OCI-LY1 (cell line): ENCODE data around the gene SIRT1.

ENCODE experiments used
- EZH2 ChIP-seq: fragments of 200-600 bp; sonication (generic), shearing (Covaris generic); IDR thresholded peaks from 2 replicates; pipeline ENCODE4 v1.8.0; 2017; ENCODE audit warnings: borderline replicate concordance, mixed run types, mild to moderate bottlenecking, antibody characterized with exemption, low read length, moderate library complexity, mixed read lengths
- TF ChIP-seq, protein P1 (sequence below): fragments of 200-600 bp; sonication (generic), shearing (Covaris generic); IDR thresholded peaks from 2 replicates; pipeline ENCODE4 v1.5.1; 2017; ENCODE audit warnings: mild to moderate bottlenecking, antibody characterized with exemption, low read length, moderate library complexity, mixed read lengths

DNA sequence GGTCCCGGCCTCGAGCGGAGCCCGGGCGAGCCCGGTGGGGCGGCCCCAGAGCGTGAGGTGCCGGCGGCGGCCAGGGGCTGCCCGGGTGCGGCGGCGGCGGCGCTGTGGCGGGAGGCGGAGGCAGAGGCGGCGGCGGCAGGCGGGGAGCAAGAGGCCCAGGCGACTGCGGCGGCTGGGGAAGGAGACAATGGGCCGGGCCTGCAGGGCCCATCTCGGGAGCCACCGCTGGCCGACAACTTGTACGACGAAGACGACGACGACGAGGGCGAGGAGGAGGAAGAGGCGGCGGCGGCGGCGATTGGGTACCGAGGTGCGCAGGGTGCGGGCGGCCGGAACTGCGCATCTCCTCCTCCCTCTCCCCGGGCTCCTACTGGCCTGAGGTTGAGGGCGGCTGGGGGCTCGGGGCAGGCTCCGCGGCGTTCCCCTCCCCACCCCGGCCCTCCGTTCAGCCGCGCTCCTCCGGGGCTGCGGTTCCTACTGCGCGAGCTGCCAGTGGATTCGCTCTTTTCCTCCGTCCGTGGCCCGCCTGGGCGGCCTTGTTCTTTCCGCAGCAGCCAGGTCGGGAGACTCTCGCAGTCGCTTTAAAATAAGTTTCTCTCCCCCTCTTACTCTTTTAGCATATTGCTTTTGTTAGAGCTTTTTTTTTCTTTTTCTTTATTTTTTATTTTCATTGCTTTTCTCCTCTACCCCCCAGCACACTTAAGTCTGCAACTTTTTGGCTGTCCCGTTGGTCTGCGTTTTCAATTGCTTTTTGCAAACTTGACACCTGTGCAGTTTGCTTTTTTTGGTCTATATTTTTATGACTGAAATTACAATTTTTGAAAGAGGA is 600 bp downstream of the SIRT1 start:
- TF ChIP-seq, protein P1, sequence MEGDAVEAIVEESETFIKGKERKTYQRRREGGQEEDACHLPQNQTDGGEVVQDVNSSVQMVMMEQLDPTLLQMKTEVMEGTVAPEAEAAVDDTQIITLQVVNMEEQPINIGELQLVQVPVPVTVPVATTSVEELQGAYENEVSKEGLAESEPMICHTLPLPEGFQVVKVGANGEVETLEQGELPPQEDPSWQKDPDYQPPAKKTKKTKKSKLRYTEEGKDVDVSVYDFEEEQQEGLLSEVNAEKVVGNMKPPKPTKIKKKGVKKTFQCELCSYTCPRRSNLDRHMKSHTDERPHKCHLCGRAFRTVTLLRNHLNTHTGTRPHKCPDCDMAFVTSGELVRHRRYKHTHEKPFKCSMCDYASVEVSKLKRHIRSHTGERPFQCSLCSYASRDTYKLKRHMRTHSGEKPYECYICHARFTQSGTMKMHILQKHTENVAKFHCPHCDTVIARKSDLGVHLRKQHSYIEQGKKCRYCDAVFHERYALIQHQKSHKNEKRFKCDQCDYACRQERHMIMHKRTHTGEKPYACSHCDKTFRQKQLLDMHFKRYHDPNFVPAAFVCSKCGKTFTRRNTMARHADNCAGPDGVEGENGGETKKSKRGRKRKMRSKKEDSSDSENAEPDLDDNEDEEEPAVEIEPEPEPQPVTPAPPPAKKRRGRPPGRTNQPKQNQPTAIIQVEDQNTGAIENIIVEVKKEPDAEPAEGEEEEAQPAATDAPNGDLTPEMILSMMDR = no peak
- TF ChIP-seq EZH2 = no peak
